ENCODE measurements around the gene RBM18.

DNA sequence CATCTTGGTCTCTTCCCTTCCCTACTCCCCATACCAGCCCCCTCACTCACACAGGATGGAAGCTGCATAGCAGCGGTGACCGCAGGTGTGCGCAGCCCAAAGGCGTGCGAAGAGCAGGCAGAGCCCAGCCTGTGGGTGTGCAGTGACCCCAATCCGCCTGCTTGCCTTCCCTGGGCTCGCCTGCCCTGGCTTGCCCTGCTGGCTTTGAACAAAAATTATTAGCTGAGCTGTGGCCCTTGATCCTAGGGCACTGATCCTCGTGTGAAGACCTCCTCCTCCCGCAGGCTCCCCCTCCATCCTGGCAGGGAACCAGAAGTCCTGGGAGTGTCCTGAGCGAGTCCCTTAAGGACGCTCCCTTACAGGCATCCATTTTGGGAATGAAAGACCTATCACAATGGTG, 73.1 kb downstream of the RBM18 start:
- TF ChIP-seq, protein P1, sequence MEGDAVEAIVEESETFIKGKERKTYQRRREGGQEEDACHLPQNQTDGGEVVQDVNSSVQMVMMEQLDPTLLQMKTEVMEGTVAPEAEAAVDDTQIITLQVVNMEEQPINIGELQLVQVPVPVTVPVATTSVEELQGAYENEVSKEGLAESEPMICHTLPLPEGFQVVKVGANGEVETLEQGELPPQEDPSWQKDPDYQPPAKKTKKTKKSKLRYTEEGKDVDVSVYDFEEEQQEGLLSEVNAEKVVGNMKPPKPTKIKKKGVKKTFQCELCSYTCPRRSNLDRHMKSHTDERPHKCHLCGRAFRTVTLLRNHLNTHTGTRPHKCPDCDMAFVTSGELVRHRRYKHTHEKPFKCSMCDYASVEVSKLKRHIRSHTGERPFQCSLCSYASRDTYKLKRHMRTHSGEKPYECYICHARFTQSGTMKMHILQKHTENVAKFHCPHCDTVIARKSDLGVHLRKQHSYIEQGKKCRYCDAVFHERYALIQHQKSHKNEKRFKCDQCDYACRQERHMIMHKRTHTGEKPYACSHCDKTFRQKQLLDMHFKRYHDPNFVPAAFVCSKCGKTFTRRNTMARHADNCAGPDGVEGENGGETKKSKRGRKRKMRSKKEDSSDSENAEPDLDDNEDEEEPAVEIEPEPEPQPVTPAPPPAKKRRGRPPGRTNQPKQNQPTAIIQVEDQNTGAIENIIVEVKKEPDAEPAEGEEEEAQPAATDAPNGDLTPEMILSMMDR (conservative IDR thresholded peaks at IDR 0.05 in 1 of 2, IDR thresholded peaks at IDR 0.05 in 1 of 2; ENCODE audit: low read depth in 1 of 2, low read length in 2 of 2) = no peak
- no peak for TF ChIP-seq EZH2 (IDR thresholded peaks at IDR 0.05; ENCODE audit: low read length, missing control alignments)
